ENCODE measurements around the gene KRTAP10-2.
"Not testable (repeated sequence)": the region's sequence is repeated elsewhere in the genome, so short reads cannot be mapped to it uniquely, and the experiment has no call there.

KRTAP10-2 gene

DNA sequence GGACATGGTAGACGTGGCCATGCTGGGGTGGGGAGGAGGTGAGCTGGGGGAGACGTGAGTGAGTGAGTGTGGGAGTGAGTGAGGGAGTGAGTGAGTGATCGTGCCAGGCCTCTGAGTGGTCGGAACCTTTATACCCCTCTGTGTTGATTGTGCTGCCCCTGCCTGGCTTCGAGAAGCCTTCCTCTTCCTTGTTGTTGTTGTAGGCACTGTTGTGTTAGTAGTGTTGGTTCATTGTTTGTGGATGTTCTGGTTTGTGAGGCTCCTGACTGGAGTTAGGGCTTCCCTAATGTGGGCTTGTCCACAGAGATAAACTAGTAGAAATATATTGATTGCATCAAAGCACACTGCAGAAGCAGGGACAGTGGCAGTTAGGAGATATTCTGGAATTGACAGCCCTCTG is 7.4 kb upstream of the KRTAP10-2 start, which contains the start of gene KRTAP10-3:
Gene KRTAP10-3 (minus strand): TSS at position 101 of the 400 bp plus-strand sequence. CDS start 80 bp downstream, at position 21.
- Histone ChIP-seq H3K4me3 (ENCODE audit: low read depth, low read length) (no peak within 1 kb of the TSS), H3K36me3 (ENCODE audit: control insufficient read depth in 2 of 2, insufficient read depth in 1 of 2, low read length in 2 of 2) (no peaks in the 10 kb centered on the region), H3K4me1 (ENCODE audit: control insufficient read depth, insufficient read depth, low read length) (no peaks in the 10 kb centered on the region), H3K27ac (ENCODE audit: extremely low read depth, low read depth, low read length) (no peak within 1 kb of the TSS), H3K9me3 (ENCODE audit: control insufficient read depth, insufficient read depth, low read depth, low read length) (no peaks in the 10 kb centered on the region)
- CTCF ChIA-PET: interaction anchor here (0.9 kb wide), 1 partner anchor 132 kb away, joined by 4 read pairs; no protein-coding TSS in a partner anchor
- POLR2A ChIA-PET: no interaction called here
- TF ChIP-seq ZNF146 (tag by site-specific recombination; IDR thresholded peaks at IDR 0.05) (no peak), ZNF791 (tag by site-specific recombination; IDR thresholded peaks at IDR 0.05) (no peak), EGR2 (tag by site-specific recombination; IDR thresholded peaks at IDR 0.05; ENCODE audit: low read depth) (0 out of 2 replicates have a peak, but pooled peaks have one; percentile 7), ZFHX2 (tag by site-specific recombination; conservative IDR thresholded peaks at IDR 0.05) (0 out of 2 replicates have a peak, but pooled peaks have one; percentile 12), SP2 (tag by site-specific recombination; IDR thresholded peaks at IDR 0.05) (no peak), KLF16 (tag by site-specific recombination; IDR thresholded peaks at IDR 0.05) (no peak), IKZF3 (tag by site-specific recombination; IDR thresholded peaks at IDR 0.05) (no peak)

DNA sequence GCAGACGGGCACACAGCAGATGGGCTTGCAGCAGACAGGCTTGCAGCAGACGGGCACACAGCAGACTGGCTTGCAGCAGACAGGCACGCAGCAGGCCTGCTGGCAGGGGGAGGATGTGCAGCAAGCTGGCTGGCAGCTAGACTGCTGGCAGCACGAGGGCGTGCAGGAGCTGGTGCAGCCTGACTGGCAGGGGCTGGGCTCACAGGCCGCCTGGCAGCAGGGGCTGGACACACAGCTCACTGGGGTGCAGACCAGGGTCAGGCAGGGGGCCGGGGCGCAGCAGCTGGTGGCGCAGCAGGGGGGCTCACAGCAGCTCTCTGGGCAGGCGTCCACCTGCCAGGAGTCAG is 7.0 kb upstream of the KRTAP10-2 start:
- H3K9me3 ChIP-seq (ENCODE audit: control insufficient read depth, insufficient read depth, low read depth, low read length); H3K36me3 ChIP-seq (ENCODE audit: control insufficient read depth in 2 of 2, insufficient read depth in 1 of 2, low read length in 2 of 2); H3K4me1 ChIP-seq (ENCODE audit: control insufficient read depth, insufficient read depth, low read length); POLR2A ChIA-PET; H3K27ac ChIP-seq (ENCODE audit: extremely low read depth, low read depth, low read length); H3K4me3 ChIP-seq (ENCODE audit: low read depth, low read length): not testable (repeated sequence)
- CTCF ChIA-PET: interaction anchor here (0.9 kb wide), 1 partner anchor 132 kb away, joined by 4 read pairs; no protein-coding TSS in a partner anchor
- TF ChIP-seq ZIC2 (tag by site-specific recombination; IDR thresholded peaks at IDR 0.05): 0 out of 2 replicates have a peak, but pooled peaks have one; percentile 32

DNA sequence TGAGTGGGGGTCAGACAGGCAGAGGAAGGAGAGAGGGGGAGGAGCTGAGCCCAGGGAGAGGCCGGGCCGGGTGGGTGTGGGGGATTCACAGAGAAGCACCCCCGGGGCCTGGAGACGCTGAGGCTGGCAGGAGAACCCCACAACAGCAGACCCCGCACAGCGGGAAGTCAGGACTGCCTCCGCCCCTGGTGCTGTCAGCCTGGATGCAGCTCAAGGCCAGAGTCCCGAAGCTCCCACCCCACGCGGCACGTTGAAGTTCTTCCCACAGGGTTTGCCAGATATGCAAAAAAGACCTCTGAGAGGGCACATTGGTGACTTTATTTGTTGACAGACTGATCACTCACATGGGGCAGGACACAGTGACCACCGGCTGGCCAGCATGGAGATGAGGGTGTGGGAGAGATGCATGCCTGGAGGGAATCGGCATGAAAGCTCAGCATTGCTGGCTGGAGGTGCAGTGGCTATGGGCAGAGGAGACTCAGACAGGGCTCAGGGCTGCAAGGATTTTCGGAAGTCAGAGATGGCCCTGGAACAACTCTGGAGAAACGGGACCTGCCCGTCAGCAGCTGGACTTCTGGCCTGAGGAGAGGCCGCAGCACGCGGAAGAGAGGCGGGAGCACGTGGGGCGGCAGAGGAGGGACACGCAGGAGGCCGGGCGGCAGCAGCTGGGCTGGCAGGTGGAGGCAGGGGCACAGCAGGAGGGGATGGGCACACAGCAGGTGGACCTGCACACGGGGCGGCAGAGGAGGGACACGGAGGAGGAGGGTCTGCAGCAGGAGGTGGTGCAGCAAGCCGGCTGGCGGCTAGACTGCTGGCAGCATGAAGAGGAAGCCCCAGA is 6.4 kb upstream of the KRTAP10-2 start:
- no peaks in the 10 kb centered on the region for H3K9me3 ChIP-seq (ENCODE audit: control insufficient read depth, insufficient read depth, low read depth, low read length)
- no peak overlapping the region for H3K4me3 ChIP-seq (ENCODE audit: low read depth, low read length)
- ChIA-PET CTCF (interaction anchor here (0.9 to 1.2 kb wide), 2 partner anchors 11 to 133 kb away, joined by 3 to 4 read pairs; no protein-coding TSS in a partner anchor), POLR2A (no interaction called here)
- H3K36me3 ChIP-seq (ENCODE audit: control insufficient read depth in 2 of 2, insufficient read depth in 1 of 2, low read length in 2 of 2): no peaks in the 10 kb centered on the region
- no peak overlapping the region for H3K27ac ChIP-seq (ENCODE audit: extremely low read depth, low read depth, low read length)
- TF ChIP-seq, protein P1, sequence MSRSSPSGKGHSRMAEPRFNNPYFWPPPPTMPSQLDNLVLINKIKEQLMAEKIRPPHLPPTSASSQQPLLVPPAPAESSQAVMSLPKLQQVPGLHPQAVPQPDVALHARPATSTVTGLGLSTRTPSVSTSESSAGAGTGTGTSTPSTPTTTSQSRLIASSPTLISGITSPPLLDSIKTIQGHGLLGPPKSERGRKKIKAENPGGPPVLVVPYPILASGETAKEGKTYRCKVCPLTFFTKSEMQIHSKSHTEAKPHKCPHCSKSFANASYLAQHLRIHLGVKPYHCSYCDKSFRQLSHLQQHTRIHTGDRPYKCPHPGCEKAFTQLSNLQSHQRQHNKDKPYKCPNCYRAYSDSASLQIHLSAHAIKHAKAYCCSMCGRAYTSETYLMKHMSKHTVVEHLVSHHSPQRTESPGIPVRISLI (tag by site-specific recombination; IDR thresholded peaks at IDR 0.05): no peak
- no peak for TF ChIP-seq ZBTB8A (tag by site-specific recombination; IDR thresholded peaks at IDR 0.05)
- TF ChIP-seq ZNF624 (tag by site-specific recombination; IDR thresholded peaks at IDR 0.05): no peak
- TF ChIP-seq ZNF501 (tag by site-specific recombination; IDR thresholded peaks at IDR 0.05): no peak
- no peak for TF ChIP-seq ZNF16 (tag by site-specific recombination; IDR thresholded peaks at IDR 0.05; ENCODE audit: low read depth)
- TF ChIP-seq ZNF133 (tag by site-specific recombination; IDR thresholded peaks at IDR 0.05): no peak
- no peak for TF ChIP-seq ZNF585B (tag by site-specific recombination; IDR thresholded peaks at IDR 0.05)
- TF ChIP-seq, protein P2, sequence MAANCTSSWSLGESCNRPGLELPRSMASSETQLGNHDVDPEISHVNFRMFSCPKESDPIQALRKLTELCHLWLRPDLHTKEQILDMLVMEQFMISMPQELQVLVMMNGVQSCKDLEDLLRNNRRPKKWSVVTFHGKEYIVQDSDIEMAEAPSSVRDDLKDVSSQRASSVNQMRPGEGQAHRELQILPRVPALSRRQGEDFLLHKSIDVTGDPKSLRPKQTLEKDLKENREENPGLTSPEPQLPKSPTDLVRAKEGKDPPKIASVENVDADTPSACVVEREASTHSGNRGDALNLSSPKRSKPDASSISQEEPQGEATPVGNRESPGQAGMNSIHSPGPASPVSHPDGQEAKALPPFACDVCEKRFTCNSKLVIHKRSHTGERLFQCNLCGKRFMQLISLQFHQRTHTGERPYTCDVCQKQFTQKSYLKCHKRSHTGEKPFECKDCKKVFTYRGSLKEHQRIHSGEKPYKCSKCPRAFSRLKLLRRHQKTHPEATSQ (tag by site-specific recombination; IDR thresholded peaks at IDR 0.05): no peak
- TF ChIP-seq, protein P3, sequence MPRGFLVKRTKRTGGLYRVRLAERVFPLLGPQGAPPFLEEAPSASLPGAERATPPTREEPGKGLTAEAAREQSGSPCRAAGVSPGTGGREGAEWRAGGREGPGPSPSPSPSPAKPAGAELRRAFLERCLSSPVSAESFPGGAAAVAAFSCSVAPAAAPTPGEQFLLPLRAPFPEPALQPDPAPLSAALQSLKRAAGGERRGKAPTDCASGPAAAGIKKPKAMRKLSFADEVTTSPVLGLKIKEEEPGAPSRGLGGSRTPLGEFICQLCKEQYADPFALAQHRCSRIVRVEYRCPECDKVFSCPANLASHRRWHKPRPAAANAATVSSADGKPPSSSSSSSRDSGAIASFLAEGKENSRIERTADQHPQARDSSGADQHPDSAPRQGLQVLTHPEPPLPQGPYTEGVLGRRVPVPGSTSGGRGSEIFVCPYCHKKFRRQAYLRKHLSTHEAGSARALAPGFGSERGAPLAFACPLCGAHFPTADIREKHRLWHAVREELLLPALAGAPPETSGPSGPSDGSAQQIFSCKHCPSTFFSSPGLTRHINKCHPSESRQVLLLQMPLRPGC (tag by site-specific recombination; IDR thresholded peaks at IDR 0.05): no peak
- TF ChIP-seq ZNF626 (tag by site-specific recombination; IDR thresholded peaks at IDR 0.05): no peak
- TF ChIP-seq FEZF1 (tag by site-specific recombination; IDR thresholded peaks at IDR 0.05): no peak
- TF ChIP-seq ZNF596 (tag by site-specific recombination; IDR thresholded peaks at IDR 0.05): no peak
- TF ChIP-seq, protein P4, sequence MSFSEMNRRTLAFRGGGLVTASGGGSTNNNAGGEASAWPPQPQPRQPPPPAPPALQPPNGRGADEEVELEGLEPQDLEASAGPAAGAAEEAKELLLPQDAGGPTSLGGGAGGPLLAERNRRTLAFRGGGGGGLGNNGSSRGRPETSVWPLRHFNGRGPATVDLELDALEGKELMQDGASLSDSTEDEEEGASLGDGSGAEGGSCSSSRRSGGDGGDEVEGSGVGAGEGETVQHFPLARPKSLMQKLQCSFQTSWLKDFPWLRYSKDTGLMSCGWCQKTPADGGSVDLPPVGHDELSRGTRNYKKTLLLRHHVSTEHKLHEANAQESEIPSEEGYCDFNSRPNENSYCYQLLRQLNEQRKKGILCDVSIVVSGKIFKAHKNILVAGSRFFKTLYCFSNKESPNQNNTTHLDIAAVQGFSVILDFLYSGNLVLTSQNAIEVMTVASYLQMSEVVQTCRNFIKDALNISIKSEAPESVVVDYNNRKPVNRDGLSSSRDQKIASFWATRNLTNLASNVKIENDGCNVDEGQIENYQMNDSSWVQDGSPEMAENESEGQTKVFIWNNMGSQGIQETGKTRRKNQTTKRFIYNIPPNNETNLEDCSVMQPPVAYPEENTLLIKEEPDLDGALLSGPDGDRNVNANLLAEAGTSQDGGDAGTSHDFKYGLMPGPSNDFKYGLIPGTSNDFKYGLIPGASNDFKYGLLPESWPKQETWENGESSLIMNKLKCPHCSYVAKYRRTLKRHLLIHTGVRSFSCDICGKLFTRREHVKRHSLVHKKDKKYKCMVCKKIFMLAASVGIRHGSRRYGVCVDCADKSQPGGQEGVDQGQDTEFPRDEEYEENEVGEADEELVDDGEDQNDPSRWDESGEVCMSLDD (tag by site-specific recombination; IDR thresholded peaks at IDR 0.05): no peak
- no peak for TF ChIP-seq SALL2 (tag by site-specific recombination; IDR thresholded peaks at IDR 0.05; ENCODE audit: borderline replicate concordance)
- TF ChIP-seq ZNF792 (tag by site-specific recombination; IDR thresholded peaks at IDR 0.05): no peak
- no peaks in the 10 kb centered on the region for H3K4me1 ChIP-seq (ENCODE audit: control insufficient read depth, insufficient read depth, low read length)

Data from HEK293 (cell line).